Colonic mucosa (tissue), 4 donors: ENCODE results near the gene WDFY4. TPM values are rescaled to one million over a fixed set of nuclear protein-coding genes. Genes with fewer than 3 reads are reported as not detected.

Experiments
- DNase-seq: peaks from one replicate; pipeline ENCODE4 v3.0.0-alpha.2; 2020
- H3K27ac ChIP-seq: fragments of 200-600 bp; one replicate; pipeline ENCODE4 v1.8.0; 2021
- H3K27me3 ChIP-seq: fragments of 200-600 bp; one replicate; pipeline ENCODE4 v1.8.0; 2021
- H3K36me3 ChIP-seq: fragments of 200-600 bp; one replicate; pipeline ENCODE4 v1.8.0; 2021
- H3K4me1 ChIP-seq: fragments of 200-600 bp; one replicate; pipeline ENCODE4 v1.8.0; 2021; ENCODE audit warnings: mild to moderate bottlenecking
- H3K4me3 ChIP-seq: fragments of 200-600 bp; one replicate; pipeline ENCODE4 v1.8.0; 2021
- H3K9ac ChIP-seq, 2 donors: one replicate each; pipeline ENCODE4 v1.7.0; 2013; ENCODE audit warnings: control low read depth in 2 of 2, low read depth in 2 of 2, low read length in 2 of 2
- H3K9me3 ChIP-seq: fragments of 200-600 bp; one replicate; pipeline ENCODE4 v1.8.0; 2021
- CTCF ChIP-seq: fragments of 200-600 bp; IDR thresholded peaks from one replicate; pipeline ENCODE4 v1.8.0; 2022; ENCODE audit warnings: antibody characterized with exemption, mild to moderate bottlenecking
- intact Hi-C: fragments of 100-400 bp; cut with DNase I; formaldehyde crosslinking; loops from one replicate; pipeline ENCODE4 v1.14.1; 2022
- total RNA-seq, 2 donors: library from RNA; stranded (reverse); fragmentation: NEBNext Ultra II Directional in 1 of 2; extraction: Animal tissue kit (Norgen Biotek cat#: 25700) in 1 of 2; gene quantifications; one replicate each; pipeline ENCODE4 v1.2.1, GENCODE V29; 2021
- donor health status: healthy.
- donor health status: DM: no; HTN: no; CAD: no.
- donor health status: DM: no; HTN: no; CAD: no.

WDFY4 gene
- total RNA-seq, 2 donors from 2014 or later = 1.5 to 1.6 TPM

GRCh38 chr10:48838834-48839233 lies 154.2 kb downstream of the WDFY4 start:
- no peak overlapping the region for H3K9ac ChIP-seq
- no peaks in the 10 kb centered on the region for H3K9me3 ChIP-seq
- H3K4me3 ChIP-seq = no peak overlapping the region
- TF ChIP-seq CTCF = no peak
- H3K27me3 ChIP-seq = no peaks in the 10 kb centered on the region
- no peaks in the 10 kb centered on the region for H3K4me1 ChIP-seq
- DNase-seq = no peak
- H3K36me3 ChIP-seq = no peaks in the 10 kb centered on the region
- intact Hi-C loops = no loop called here
- H3K27ac ChIP-seq = no peak overlapping the region

DNA sequence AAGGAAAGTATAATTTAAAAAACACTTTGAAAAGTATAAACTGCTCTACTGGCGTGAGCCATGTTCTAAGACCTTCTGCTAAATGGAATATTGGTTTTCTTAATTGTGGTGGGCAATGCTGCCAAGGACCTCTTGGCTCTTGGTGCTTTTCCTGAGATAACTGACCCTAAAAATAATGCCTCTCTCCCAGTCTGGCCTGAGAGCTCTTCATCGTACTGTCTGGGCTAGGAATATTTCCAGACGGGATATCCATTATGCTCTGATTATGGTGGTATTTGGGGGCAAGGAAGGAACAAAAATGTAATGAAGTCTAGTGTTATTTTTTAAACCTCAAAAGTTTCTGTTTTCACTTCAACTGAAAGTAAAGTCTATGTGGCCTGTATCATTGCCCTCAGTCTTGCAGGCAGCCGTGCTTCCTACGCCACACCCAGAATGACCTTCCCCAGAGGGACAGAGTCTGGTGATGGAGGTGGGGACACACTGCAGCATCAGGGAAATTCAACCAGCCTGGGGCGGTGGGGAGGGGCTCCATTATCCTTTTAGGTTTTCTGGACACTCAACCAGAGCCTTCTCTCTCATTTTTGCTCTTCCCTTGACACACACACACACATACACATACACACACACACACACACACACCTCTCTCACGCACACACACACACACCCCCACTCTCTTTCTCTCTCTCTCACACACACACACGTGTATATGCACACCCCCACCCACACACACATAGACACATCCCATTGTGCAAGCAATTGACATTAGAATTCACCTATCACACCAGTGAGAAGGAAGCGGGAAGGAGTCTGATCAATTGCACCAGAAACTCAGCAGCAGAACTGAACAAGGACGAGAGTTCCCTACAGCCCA lies 155.4 kb downstream of the WDFY4 start:
- intact Hi-C loops = no loop called here
- Histone ChIP-seq H3K36me3 (no peaks in the 10 kb centered on the region), H3K27ac (no peak overlapping the region), H3K4me3 (no peak overlapping the region), H3K9me3 (no peaks in the 10 kb centered on the region), H3K27me3 (no peaks in the 10 kb centered on the region), H3K4me1 (no peaks in the 10 kb centered on the region), H3K9ac (no peak overlapping the region)
- no peak for DNase-seq
- no peak for TF ChIP-seq CTCF

DNA sequence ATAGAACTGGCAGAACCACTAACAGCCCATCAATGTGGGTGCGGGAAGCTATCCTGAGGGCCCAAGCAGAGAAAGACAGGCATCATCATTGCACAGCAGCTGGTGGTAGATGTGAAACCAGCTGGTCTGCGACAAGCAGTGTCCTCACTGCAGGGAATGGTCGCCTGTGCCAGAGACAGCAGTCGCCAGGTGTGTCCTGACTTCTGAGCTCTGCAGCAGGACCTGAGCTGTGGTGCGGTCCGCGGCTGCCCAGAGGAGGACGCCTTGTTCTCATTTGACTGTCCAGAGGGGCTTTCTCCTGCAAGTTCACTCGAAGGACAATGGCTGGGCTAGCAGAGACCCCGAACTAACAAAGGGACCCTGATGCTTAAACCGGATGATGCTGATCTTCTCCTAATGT lies 157.6 kb downstream of the WDFY4 start:
- no peak for TF ChIP-seq CTCF
- intact Hi-C loops = no loop called here
- Histone ChIP-seq H3K27ac (no peak overlapping the region), H3K9me3 (no peaks in the 10 kb centered on the region), H3K4me3 (no peak overlapping the region), H3K27me3 (no peaks in the 10 kb centered on the region), H3K4me1 (no peaks in the 10 kb centered on the region), H3K36me3 (no peaks in the 10 kb centered on the region), H3K9ac (no peak overlapping the region)
- DNase-seq = no peak

- H3K9ac ChIP-seq = no peak overlapping the region
- no peaks in the 10 kb centered on the region for H3K27me3 ChIP-seq
- DNase-seq = no peak
- H3K4me3 ChIP-seq = no peak overlapping the region
- H3K36me3 ChIP-seq = no peaks in the 10 kb centered on the region
- H3K4me1 ChIP-seq = no peaks in the 10 kb centered on the region
- intact Hi-C loops = no loop called here
- no peaks in the 10 kb centered on the region for H3K9me3 ChIP-seq
- TF ChIP-seq CTCF = no peak
- H3K27ac ChIP-seq = no peak overlapping the region
Observed at GRCh38 chr10:48843198-48843597, 158.5 kb downstream of the WDFY4 start.

GRCh38 chr10:48844616-48845015 lies 159.9 kb downstream of the WDFY4 start:
- no peak for TF ChIP-seq CTCF
- DNase-seq = no peak
- intact Hi-C loops = no loop called here
- Histone ChIP-seq H3K36me3 (no peaks in the 10 kb centered on the region), H3K27me3 (no peaks in the 10 kb centered on the region), H3K9me3 (no peaks in the 10 kb centered on the region), H3K4me3 (no peak overlapping the region), H3K4me1 (no peaks in the 10 kb centered on the region), H3K27ac (no peak overlapping the region), H3K9ac (no peak overlapping the region)
